GM18867 (cell line): ENCODE results near the gene SDCCAG8.

ENCODE experiments used
- ATAC-seq: cut with Tn5 transposase; IDR thresholded peaks from one replicate; pipeline ENCODE4 v1.9.1; 2021; ENCODE audit warnings: mild to moderate bottlenecking, moderate library complexity; ENCODE audit not compliant: unreplicated experiment

Gene SDCCAG8

DNA sequence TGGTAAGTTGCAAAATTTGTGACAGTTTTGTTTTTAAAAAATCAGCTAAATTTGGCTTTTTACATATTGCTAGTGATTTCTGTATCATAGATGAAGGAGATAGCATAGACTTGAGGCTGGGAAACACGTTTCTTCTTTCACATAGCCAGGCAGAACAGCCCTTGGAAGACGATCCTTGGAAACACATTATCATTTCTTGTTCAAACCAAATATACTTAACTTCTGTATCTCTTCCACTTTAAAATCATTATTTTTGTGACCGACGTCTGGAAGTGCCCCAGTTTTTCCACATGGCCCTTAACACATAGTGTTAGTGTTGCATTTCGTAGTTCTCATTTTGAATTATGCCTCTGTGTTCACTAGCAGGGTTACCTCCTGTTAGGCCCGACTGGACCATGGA lies 193.5 kb downstream of the SDCCAG8 start:
- ATAC-seq = no peak

DNA sequence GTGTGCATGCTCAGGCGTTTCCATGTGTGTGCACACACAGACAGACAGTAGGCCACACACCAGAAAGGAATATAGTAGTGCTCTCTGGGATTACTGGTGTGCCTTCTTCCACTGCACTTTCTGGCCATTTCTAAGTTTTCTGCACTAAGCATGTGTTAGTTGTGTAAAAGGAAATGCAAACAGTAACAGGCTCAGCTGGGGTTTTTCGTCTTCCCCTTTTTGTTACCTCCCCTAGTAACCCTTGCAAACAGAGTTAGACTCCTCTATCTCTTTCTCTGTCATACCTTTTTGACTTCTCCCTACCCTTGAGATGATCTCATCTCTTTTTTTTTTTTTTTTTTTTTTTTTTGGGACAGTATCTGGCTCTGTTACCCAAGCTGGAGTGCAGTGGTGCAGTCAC lies 196.3 kb downstream of the SDCCAG8 start:
- ATAC-seq = no peak

- no peak for ATAC-seq
Measured at GRCh38 chr1:243454328-243454997, 198.6 kb downstream of the SDCCAG8 start.

GRCh38 chr1:243455760-243456651 lies 200.2 kb downstream of the SDCCAG8 start:
- no peak for ATAC-seq

- no peak for ATAC-seq
Measured at GRCh38 chr1:243457363-243457982, 201.6 kb downstream of the SDCCAG8 start.

GRCh38 chr1:243459059-243459458 lies 203.2 kb downstream of the SDCCAG8 start:
- ATAC-seq = no peak

- no peak for ATAC-seq
Measured at GRCh38 chr1:243461700-243462099, 205.9 kb downstream of the SDCCAG8 start.

DNA sequence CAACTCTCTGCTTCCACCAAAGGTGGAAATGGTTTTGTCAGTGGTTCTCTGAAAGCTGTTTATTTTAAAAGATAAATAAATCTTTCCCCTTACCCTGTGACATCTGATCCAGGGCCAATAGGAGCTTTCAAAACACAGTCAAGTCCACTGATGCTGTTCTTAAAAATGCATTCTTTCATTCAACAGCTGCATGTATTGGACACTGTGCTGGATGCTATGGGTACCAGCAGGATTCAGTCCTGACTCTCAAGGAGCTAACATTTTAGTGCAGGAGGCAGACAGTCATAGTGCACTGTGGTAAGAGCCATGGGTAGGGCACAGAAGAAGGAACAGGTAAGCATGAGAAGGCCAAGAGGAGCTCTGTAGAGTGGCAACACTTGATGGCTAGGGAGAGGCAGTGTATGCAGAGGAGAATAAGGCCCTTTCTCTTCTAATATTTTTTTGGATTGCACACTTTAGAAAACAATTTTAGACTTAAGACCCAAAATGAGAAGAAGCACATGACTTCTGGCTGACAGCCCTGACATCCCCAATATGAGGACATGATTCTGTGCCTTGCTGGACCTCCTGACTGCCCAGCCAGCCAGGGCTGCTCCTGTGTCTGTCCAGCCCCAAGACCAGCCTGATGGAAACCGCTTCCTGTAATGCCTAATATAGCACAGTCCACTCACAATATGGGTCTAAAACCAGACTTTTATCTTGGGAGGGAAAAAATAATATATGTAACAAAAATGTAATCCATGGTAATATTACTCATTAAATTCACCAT lies 207.3 kb downstream of the SDCCAG8 start:
- ATAC-seq = no peak

DNA sequence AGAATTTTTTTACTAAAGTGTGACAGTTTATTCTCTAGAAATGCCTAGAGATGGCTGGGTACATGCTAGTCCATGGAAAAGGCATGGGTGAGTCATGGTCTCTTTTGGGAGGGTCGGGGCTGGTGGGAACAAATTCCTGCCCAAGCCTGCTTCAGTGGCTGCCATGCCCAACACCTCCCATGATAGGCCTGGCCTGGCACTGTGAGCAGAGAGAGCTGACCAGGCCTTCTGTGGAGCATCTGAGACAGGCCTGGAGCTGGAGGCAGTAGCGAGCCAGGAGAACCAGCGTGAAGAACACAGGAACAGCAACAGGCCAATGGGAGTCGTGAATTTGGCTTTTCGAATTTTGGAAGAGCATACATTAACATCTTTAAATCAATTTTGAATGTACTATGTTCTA lies 209.2 kb downstream of the SDCCAG8 start:
- no peak for ATAC-seq

GRCh38 chr1:243465738-243466137 lies 209.9 kb downstream of the SDCCAG8 start:
- ATAC-seq = no peak

GRCh38 chr1:243469497-243469896 lies 213.7 kb downstream of the SDCCAG8 start:
- no peak for ATAC-seq

- no peak for ATAC-seq
Measured at GRCh38 chr1:243470502-243470901, 214.7 kb downstream of the SDCCAG8 start.

- no peak for ATAC-seq
Measured at GRCh38 chr1:243471026-243471685, 215.3 kb downstream of the SDCCAG8 start.

- ATAC-seq = peak; percentile 87
Measured at GRCh38 chr1:243471754-243472745, 216.2 kb downstream of the SDCCAG8 start.

DNA sequence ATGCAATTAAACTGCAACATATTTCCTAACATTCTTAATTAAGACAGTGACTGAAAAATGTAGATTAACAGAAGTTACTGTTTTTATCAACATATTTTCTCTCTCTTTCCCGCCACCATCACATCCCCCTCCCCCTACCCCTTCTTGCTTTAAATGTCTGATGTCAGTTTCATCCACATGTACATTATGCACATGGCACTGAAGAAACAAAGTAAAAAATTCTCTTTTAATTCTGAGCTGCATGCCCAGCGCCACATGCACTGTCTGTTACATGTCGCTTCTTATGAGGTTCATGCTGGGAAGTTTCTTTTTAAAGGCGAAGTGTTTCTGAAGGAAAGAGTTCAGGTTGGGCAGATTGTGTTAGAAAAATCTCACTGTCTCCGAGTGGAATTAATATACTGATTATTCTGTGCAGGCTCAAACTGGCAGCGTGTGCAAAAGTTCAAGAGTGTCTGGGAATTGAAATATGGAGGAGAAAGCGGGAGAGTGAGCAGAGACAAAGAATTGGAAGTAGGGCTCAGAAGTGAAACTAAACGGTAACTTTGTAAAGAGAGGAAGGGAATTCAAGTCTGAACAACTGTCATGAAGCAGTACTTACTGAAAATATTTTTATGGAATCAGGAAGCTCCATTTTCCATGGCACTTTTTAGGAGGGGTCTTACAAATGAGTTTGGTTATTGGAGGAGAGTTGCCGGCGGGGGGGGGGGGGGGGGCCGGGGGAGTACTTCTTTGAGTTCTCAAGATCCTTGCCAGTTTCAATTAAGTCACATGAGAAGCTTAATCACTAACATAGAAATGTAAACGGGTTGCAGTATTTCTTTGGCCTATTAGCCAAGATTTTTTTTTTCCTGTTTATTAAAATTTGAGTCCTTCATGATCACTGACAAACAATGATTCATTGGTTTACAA lies 217.6 kb downstream of the SDCCAG8 start:
- no peak for ATAC-seq

- no peak for ATAC-seq
Measured at GRCh38 chr1:243474136-243474881, 218.5 kb downstream of the SDCCAG8 start.

DNA sequence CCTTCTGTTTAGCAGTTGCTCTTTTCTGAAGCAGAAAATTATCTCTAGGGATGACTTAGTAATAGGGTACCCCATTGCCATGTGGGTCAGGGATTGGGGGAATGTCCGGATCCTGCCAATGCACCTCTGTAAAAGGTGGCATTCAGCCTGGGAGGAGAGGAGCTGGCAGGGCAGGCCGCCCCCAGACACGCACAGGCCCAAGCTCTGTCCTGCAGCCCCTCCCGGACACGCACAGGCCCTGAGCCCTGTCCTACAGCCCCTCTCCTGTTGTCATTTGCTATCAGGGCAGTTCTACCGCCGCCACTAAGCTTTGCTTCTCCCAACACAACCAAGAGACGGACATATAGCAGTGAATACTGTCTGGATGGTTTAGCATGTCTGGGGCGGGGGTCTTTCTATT lies 219.1 kb downstream of the SDCCAG8 start:
- ATAC-seq = no peak

DNA sequence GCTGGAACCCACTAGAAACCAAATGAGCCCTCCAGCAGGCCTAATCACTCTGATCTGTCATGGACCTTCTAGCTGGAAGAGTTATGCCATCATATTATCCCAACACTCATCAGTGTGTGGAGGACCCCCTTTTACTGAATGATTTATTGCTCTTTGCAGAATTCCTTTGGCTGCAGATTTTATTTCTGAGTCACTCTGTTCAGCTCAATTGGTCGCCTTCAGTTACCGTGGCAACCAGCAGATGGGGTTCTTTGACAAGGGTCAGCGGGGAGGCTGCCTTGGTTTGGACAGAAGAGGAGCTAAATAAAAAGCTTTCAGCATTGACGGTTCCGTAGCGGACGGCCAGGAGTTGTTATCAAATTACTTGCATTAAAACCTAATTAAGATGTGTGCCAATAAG lies 220.1 kb downstream of the SDCCAG8 start:
- ATAC-seq = no peak
